ENCODE data around the gene THUMPD3. TPM values are rescaled to one million over a fixed set of nuclear protein-coding genes. Genes with fewer than 3 reads are reported as not detected.

Gene THUMPD3
- total RNA-seq, 1 donor from 2014 or later: 25.5 TPM

DNA sequence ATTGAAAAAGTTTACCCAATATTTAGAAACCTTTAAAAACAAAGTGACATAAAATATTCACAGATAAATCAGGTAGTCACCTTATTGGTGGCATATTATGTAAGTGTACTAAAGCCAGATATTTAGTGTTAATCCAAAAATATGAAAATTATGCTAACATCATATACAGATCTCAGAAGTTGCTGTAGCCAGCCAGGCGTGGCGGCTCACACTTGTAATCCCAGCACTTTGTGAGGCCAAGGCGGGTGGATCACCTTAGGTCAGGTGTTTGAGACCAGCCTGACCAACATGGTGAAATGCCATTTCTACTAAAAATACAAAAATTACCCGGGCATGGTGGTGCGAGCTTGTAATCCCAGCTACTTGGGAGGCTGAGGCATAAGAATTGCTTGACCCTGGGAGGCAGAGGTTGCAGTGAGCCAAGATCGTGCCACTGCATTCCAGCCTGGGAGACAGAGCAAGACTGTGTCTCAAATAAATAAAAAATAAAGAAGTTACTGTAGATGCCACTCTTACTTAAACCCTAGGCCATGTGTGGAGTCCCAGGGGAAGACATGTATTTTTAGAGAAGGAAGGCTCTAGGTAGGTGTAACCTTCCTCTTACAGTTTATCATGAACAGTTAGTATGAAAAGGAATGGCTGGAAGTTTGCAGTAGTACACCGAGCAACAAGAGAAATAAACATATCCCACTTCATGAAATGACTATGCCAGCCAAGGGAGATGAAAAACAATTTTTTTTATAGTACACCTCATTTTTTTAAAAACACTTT, 44.2 kb downstream of the THUMPD3 start:
- Histone ChIP-seq H3K27me3 (no peaks in the 10 kb centered on the region), H3K9me3 (no peaks in the 10 kb centered on the region), H3K27ac (no peak overlapping the region), H3K36me3 (no peaks in the 10 kb centered on the region), H3K4me1 (peaks cover 100% of the 10 kb centered on the region), H3K4me3 (no peak overlapping the region)
- TF ChIP-seq POLR2AphosphoS5 (IDR thresholded peaks at IDR 0.05; ENCODE audit: insufficient read depth in 1 of 2, low read depth in 1 of 2) (no peak), POLR2A (IDR thresholded peaks at IDR 0.05) (no peak)
- TF ChIP-seq, protein P1, sequence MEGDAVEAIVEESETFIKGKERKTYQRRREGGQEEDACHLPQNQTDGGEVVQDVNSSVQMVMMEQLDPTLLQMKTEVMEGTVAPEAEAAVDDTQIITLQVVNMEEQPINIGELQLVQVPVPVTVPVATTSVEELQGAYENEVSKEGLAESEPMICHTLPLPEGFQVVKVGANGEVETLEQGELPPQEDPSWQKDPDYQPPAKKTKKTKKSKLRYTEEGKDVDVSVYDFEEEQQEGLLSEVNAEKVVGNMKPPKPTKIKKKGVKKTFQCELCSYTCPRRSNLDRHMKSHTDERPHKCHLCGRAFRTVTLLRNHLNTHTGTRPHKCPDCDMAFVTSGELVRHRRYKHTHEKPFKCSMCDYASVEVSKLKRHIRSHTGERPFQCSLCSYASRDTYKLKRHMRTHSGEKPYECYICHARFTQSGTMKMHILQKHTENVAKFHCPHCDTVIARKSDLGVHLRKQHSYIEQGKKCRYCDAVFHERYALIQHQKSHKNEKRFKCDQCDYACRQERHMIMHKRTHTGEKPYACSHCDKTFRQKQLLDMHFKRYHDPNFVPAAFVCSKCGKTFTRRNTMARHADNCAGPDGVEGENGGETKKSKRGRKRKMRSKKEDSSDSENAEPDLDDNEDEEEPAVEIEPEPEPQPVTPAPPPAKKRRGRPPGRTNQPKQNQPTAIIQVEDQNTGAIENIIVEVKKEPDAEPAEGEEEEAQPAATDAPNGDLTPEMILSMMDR (IDR thresholded peaks at IDR 0.05): no peak
- intact Hi-C loops (cut with DNase I): no loop called here
- no peak for DNase-seq (ENCODE audit: extremely low spot score in 2 of 2)

DNA sequence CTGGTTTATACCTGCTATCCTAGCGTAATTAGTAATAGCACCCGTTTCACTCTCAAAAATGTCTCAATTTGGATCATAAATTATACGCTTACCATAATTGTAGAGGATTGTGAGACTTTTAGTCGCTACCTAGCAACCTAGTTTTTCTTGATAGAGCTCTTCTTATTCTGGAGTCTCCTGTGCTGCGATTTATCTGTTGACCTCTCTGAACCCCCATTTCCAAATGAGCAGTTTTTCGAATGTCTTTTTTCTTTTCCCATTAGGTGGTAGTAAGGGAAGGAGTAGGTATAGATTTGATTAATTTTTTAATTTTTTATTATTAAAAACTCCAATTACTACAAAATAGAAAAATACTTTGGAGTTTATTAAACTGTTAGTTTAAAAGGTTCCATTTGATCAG, 45.2 kb downstream of the THUMPD3 start:
- Histone ChIP-seq H3K4me3 (no peak overlapping the region), H3K27me3 (no peaks in the 10 kb centered on the region), H3K27ac (no peak overlapping the region), H3K9me3 (no peaks in the 10 kb centered on the region), H3K36me3 (no peaks in the 10 kb centered on the region), H3K4me1 (peaks cover 100% of the 10 kb centered on the region)
- DNase-seq (ENCODE audit: extremely low spot score in 2 of 2): no peak
- TF ChIP-seq POLR2A (IDR thresholded peaks at IDR 0.05) (no peak), POLR2AphosphoS5 (IDR thresholded peaks at IDR 0.05; ENCODE audit: insufficient read depth in 1 of 2, low read depth in 1 of 2) (no peak)
- TF ChIP-seq, protein P1 (IDR thresholded peaks at IDR 0.05): no peak
- intact Hi-C loops (cut with DNase I): no loop called here

DNA sequence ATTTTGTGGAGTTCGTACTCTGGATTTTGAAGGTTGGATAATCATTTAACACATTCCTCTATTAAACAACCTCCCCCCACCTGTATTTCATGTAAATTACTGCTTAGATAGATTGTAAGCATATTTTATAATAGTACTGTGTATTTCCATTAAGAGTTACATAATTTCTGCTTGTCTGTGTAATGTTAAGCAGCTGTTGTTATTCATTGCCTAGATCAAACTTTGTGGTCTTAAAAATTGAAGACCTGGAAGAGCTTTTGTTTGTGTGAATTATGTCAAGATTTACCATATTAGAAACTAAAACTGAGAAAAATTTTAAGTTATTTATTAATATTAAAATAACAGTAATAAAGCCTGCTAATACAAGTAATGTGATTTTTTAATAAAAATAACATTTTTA, 45.7 kb downstream of the THUMPD3 start:
- Histone ChIP-seq H3K4me1 (peaks cover 100% of the 10 kb centered on the region), H3K36me3 (no peaks in the 10 kb centered on the region), H3K4me3 (no peak overlapping the region), H3K9me3 (no peaks in the 10 kb centered on the region), H3K27ac (no peak overlapping the region), H3K27me3 (no peaks in the 10 kb centered on the region)
- intact Hi-C loops (cut with DNase I): no loop called here
- no peak for DNase-seq (ENCODE audit: extremely low spot score in 2 of 2)
- TF ChIP-seq POLR2AphosphoS5 (IDR thresholded peaks at IDR 0.05; ENCODE audit: insufficient read depth in 1 of 2, low read depth in 1 of 2): no peak

DNA sequence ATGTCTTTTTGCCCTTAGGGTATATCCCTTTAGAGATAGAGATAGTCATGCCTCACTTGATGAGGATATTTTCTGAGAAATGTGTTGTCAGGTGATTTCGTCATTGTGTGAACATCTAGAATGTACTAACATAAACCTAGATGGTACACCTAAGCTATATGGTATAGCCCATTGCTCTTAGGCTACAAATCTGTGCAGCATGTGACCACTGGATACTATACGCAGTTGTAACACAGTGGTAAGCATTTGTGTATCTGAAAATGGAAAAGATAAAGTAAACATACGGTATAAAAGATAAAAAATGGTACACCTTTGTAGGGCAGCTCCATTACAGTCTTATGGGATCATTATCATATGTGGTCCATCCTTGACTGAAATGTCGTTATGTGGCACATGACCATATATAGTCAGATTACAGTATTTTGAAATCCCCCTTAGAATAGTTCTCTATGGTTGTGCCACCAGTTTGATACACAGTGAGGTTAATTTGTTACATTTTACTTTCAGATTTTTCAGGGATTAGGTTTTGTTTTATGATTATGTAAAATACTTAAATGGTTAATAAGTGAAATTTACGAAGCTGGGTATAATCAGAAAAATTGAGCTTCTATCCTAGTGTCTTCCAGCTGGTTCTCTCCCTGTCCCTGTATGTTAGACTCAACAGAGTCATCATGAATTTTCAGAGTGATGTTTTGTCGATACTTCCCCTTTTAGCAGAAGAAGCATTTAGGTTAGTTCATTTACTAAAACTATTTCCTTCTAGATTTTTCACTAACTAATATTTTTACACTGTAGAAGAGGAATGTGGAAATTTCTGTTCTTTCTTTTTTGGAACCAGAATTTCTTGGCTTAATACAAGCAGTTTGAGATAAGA, 47.4 kb downstream of the THUMPD3 start:
- TF ChIP-seq POLR2A (IDR thresholded peaks at IDR 0.05) (no peak), POLR2AphosphoS5 (IDR thresholded peaks at IDR 0.05; ENCODE audit: insufficient read depth in 1 of 2, low read depth in 1 of 2) (no peak)
- TF ChIP-seq, protein P1 (IDR thresholded peaks at IDR 0.05): no peak
- peaks cover 98% of the 10 kb centered on the region for H3K4me1 ChIP-seq
- no peaks in the 10 kb centered on the region for H3K9me3 ChIP-seq
- DNase-seq (ENCODE audit: extremely low spot score in 2 of 2): no peak
- H3K36me3 ChIP-seq: no peaks in the 10 kb centered on the region
- H3K27me3 ChIP-seq: no peaks in the 10 kb centered on the region
- H3K27ac ChIP-seq: no peak overlapping the region
- intact Hi-C loops (cut with DNase I): no loop called here
- H3K4me3 ChIP-seq: no peak overlapping the region

DNA sequence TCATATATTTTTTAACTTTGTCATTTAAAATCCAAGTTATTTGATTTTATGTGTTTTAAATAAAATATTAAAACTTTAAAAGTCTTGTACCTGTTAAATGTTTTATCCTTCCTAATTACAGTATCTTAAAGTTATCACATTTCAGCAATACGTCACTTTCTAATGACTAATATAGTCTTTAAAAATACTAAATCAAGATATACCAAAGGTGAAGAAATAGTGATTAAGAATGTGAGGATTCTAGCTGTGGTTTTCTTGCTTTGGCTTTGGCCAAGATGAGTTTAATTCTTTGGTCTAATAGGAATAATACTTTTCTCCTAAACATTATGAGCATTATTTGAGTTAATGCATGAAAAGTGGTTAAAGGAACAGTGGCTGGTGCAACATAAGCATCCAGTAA, 48.4 kb downstream of the THUMPD3 start:
- H3K27me3 ChIP-seq: no peaks in the 10 kb centered on the region
- intact Hi-C loops (cut with DNase I): no loop called here
- H3K9me3 ChIP-seq: no peaks in the 10 kb centered on the region
- H3K27ac ChIP-seq: no peak overlapping the region
- peaks cover 97% of the 10 kb centered on the region for H3K4me1 ChIP-seq
- H3K36me3 ChIP-seq: no peaks in the 10 kb centered on the region
- no peak for DNase-seq (ENCODE audit: extremely low spot score in 2 of 2)
- TF ChIP-seq POLR2A (IDR thresholded peaks at IDR 0.05) (no peak), POLR2AphosphoS5 (IDR thresholded peaks at IDR 0.05; ENCODE audit: insufficient read depth in 1 of 2, low read depth in 1 of 2) (no peak)
- TF ChIP-seq, protein P1 (IDR thresholded peaks at IDR 0.05): no peak
- no peak overlapping the region for H3K4me3 ChIP-seq

Data from vagina (tissue), 2 donors.